IMR-90 (cell line): Measurements from ENCODE around the gene KIAA1328. TPM values are rescaled to one million over a fixed set of nuclear protein-coding genes. Genes with fewer than 3 reads are reported as not detected.

Experiments used
- ATAC-seq: fragments of 200-7000 bp; cut with Tn5 transposase; 2 replicates; pipeline ENCODE4 v1.9.1; 2020; ENCODE audit warnings: low read depth, mild to moderate bottlenecking, moderate library complexity
- BruUV-seq: library from RNA; stranded (reverse); fragments of 400-500 nt; replicated peaks from 2 replicates; lab custom pipeline; 2021; lab: Mats Ljungman, UMichigan
- CTCF ChIA-PET: fragments of 300-600 bp; formaldehyde crosslinking; extraction: SDS; loops from one replicate; lab custom pipeline; 2021; ENCODE audit warnings: antibody characterized with exemption; lab: Yijun Ruan, JAX
- POLR2A ChIA-PET: fragments of 300-600 bp; sonication (Branson Sonifier 250); formaldehyde crosslinking; loops from one replicate; lab custom pipeline; 2022; ENCODE audit warnings: antibody characterized with exemption; ENCODE audit not compliant: unreplicated experiment; lab: Charles Lee
- DNase-seq: peaks from one replicate; pipeline ENCODE4 v3.0.0; 2013
- H2AFZ ChIP-seq: replicated peaks from 2 replicates; pipeline ENCODE3; 2013; ENCODE audit warnings: low read length, mild to moderate bottlenecking; ENCODE audit not compliant: poor library complexity
- H2AK5ac ChIP-seq: 2 replicates; pipeline ENCODE4 v1.6.1; 2013; ENCODE audit warnings: low read depth, low read length, inconsistent platforms
- H2AK9ac ChIP-seq: replicated peaks from 2 replicates; pipeline ENCODE3; 2013; ENCODE audit warnings: mild to moderate bottlenecking, low read depth, low read length, moderate library complexity; ENCODE audit not compliant: poor library complexity
- H2BK120ac ChIP-seq: 2 replicates; pipeline ENCODE4 v1.6.1; 2013; ENCODE audit warnings: low read depth, low read length, inconsistent platforms
- H2BK15ac ChIP-seq: 3 replicates; pipeline ENCODE4 v1.6.1; 2013; ENCODE audit warnings: low read depth, low read length, inconsistent platforms
- H2BK20ac ChIP-seq: 2 replicates; pipeline ENCODE4 v1.6.1; 2013; ENCODE audit warnings: low read depth, mild to moderate bottlenecking, inconsistent platforms, low read length, moderate library complexity
- H2BK5ac ChIP-seq: 2 replicates; pipeline ENCODE4 v1.6.1; 2013; ENCODE audit warnings: mild to moderate bottlenecking, low read depth, low read length, inconsistent platforms; ENCODE audit not compliant: poor library complexity, severe bottlenecking
- H3K14ac ChIP-seq: replicated peaks from 2 replicates; pipeline ENCODE4 v1.6.1; 2013; ENCODE audit warnings: low read depth, low read length, inconsistent platforms
- H3K18ac ChIP-seq: 2 replicates; pipeline ENCODE4 v1.6.1; 2013; ENCODE audit warnings: low read depth, low read length, control low read depth
- H3K23ac ChIP-seq: 2 replicates; pipeline ENCODE4 v1.6.1; 2013; ENCODE audit warnings: low read depth, low read length, inconsistent platforms
- H3K27ac ChIP-seq: 2 replicates; pipeline ENCODE4 v1.5.1; 2013; ENCODE audit warnings: mild to moderate bottlenecking, control low read depth, low read length; ENCODE audit not compliant: insufficient read depth
- H3K27me3 ChIP-seq: 2 replicates; pipeline ENCODE4 v1.6.1; 2013; ENCODE audit warnings: low read length; ENCODE audit not compliant: control insufficient read depth, insufficient read depth
- H3K36me3 ChIP-seq: 2 replicates; pipeline ENCODE4 v1.6.1; 2013; ENCODE audit warnings: low read length, mixed read lengths; ENCODE audit not compliant: control insufficient read depth, insufficient read depth
- H3K4ac ChIP-seq: 2 replicates; pipeline ENCODE4 v1.6.1; 2013; ENCODE audit warnings: low read depth, low read length, inconsistent platforms
- H3K4me1 ChIP-seq: 2 replicates; pipeline ENCODE4 v1.6.1; 2013; ENCODE audit warnings: low read length, mixed read lengths; ENCODE audit not compliant: control insufficient read depth, insufficient read depth
- H3K4me2 ChIP-seq: 2 replicates; pipeline ENCODE4 v1.6.1; 2013; ENCODE audit warnings: low read depth, mild to moderate bottlenecking, control low read depth, low read length, moderate library complexity
- H3K4me3 ChIP-seq: 2 replicates; pipeline ENCODE4 v1.5.1; 2013; ENCODE audit warnings: low read depth, mild to moderate bottlenecking, control low read depth, low read length, moderate library complexity; ENCODE audit not compliant: insufficient read depth
- H3K56ac ChIP-seq: 2 replicates; pipeline ENCODE4 v1.6.1; 2013; ENCODE audit warnings: low read length, inconsistent platforms; ENCODE audit not compliant: insufficient read depth; ENCODE audit errors: extremely low read depth
- H3K79me1 ChIP-seq, 2 experiments: 2 replicates each; pipeline ENCODE4 v1.6.1; 2013; ENCODE audit warnings: low read length in 2 of 2, inconsistent platforms in 1 of 2, low read depth in 1 of 2
- H3K9ac ChIP-seq: 2 replicates; pipeline ENCODE4 v1.6.1; 2013; ENCODE audit warnings: low read depth, low read length, control low read depth
- H3K9me1 ChIP-seq: 2 replicates; pipeline ENCODE4 v1.6.1; 2013; ENCODE audit warnings: low read length, inconsistent platforms; ENCODE audit not compliant: insufficient read depth
- H3K9me3 ChIP-seq: 2 replicates; pipeline ENCODE4 v1.6.1; 2013; ENCODE audit warnings: low read length; ENCODE audit not compliant: control insufficient read depth, insufficient read depth
- H4K20me1 ChIP-seq: 2 replicates; pipeline ENCODE4 v1.6.1; 2013; ENCODE audit warnings: low read length, inconsistent platforms; ENCODE audit not compliant: insufficient read depth
- H4K5ac ChIP-seq: 2 replicates; pipeline ENCODE4 v1.6.1; 2013; ENCODE audit warnings: mild to moderate bottlenecking, low read depth, low read length, control low read depth
- H4K8ac ChIP-seq, 2 experiments: 2 replicates each; pipeline ENCODE4 v1.6.1; 2013; ENCODE audit warnings: low read depth in 2 of 2, low read length in 2 of 2, control low read depth in 1 of 2, inconsistent platforms in 1 of 2
- H4K91ac ChIP-seq: 2 replicates; pipeline ENCODE4 v1.6.1; 2013; ENCODE audit warnings: low read depth, low read length, inconsistent platforms; ENCODE audit not compliant: insufficient read depth
- BHLHE40 ChIP-seq: fragments of 150-350 bp; IDR thresholded peaks from 2 replicates; pipeline ENCODE4 v1.6.1; 2016; ENCODE audit warnings: mild to moderate bottlenecking, low read depth, low read length
- CEBPB ChIP-seq: IDR thresholded peaks from 2 replicates; pipeline ENCODE4 v1.6.1; 2012; ENCODE audit warnings: low read depth, low read length, improper control_type of control experiment
- CHD1 ChIP-seq: IDR thresholded peaks from 2 replicates; pipeline ENCODE4 v1.6.1; 2012; ENCODE audit warnings: low read depth, low read length, improper control_type of control experiment
- MAZ ChIP-seq: IDR thresholded peaks from 2 replicates; pipeline ENCODE4 v1.6.1; 2012; ENCODE audit warnings: low read depth, mild to moderate bottlenecking, low read length, improper control_type of control experiment, moderate library complexity, borderline replicate concordance
- MXI1 ChIP-seq: IDR thresholded peaks from 2 replicates; pipeline ENCODE4 v1.6.1; 2012; ENCODE audit warnings: low read depth, mild to moderate bottlenecking, low read length, moderate library complexity, borderline replicate concordance
- POLR2A ChIP-seq: IDR thresholded peaks from 2 replicates; pipeline ENCODE4 v1.6.1; 2012; ENCODE audit warnings: mild to moderate bottlenecking, low read depth, low read length
- RAD21 ChIP-seq: IDR thresholded peaks from 2 replicates; pipeline ENCODE4 v1.6.1; 2012; ENCODE audit warnings: low read length, improper control_type of control experiment
- RCOR1 ChIP-seq: IDR thresholded peaks from 2 replicates; pipeline ENCODE4 v1.6.1; 2012; ENCODE audit warnings: mild to moderate bottlenecking, low read length, improper control_type of control experiment; ENCODE audit not compliant: insufficient replicate concordance
- RFX5 ChIP-seq: IDR thresholded peaks from 2 replicates; pipeline ENCODE4 v1.8.0; 2012; ENCODE audit warnings: low read depth, mild to moderate bottlenecking, low read length, moderate library complexity
- SMC3 ChIP-seq: fragments of 150-350 bp; IDR thresholded peaks from 2 replicates; pipeline ENCODE4 v1.6.1; 2016; ENCODE audit warnings: low read depth, mild to moderate bottlenecking, antibody characterized with exemption, low read length, moderate library complexity
- WGBS, 2 experiments: methylation state at CpG; one replicate each; pipeline versions ENCODE4 v1.1.5 to v1.1.7; 2013; ENCODE audit warnings: missing lambda C conversion rate in 2 of 2; ENCODE audit not compliant: insufficient read length in 1 of 2; ENCODE audit errors: extremely low coverage in 2 of 2; 5-methylcytosine and 5-hydroxymethylcytosine counted together
- dilution Hi-C: fragments of 300-500 bp; cut with HindIII; formaldehyde crosslinking; loops from one replicate; pipeline ENCODE4 v1.14.3; 2018; ENCODE audit warnings: low sequenced_read_pairs; ENCODE audit not compliant: unreplicated experiment
- in situ Hi-C: fragments of 300-500 bp; cut with MboI; formaldehyde crosslinking; loops from 3 replicates; pipeline ENCODE4 v1.14.3; 2019; ENCODE audit warnings: low sequenced_read_pairs, inconsistent platforms, mixed read lengths
- intact Hi-C: fragments of 100-400 bp; cut with micrococcal nuclease; formaldehyde crosslinking; loops from 2 replicates; pipeline ENCODE4 v1.10.0; 2022
- polyA plus RNA-seq, 3 experiments: library from polyadenylated mRNA; depleted of rRNA; stranded (reverse); fragments of >200 nt; gene quantifications; 2 replicates each; pipeline ENCODE4 v1.2.3, GENCODE V29; 2012; ENCODE audit warnings: low replicate concordance in 1 of 3
- total RNA-seq: library from RNA; depleted of rRNA; stranded (reverse); fragments of >200 nt; gene quantifications from 2 replicates; pipeline ENCODE4 v1.2.3, GENCODE V29; 2012
- TF ChIP-seq, protein P1 (sequence below): fragments of 150-350 bp; IDR thresholded peaks from 2 replicates; pipeline ENCODE4 v1.6.1; 2016; ENCODE audit warnings: low read depth, mild to moderate bottlenecking, low read length, moderate library complexity, borderline replicate concordance

KIAA1328 gene
- total and polyA plus RNA-seq, 2 of the 4 experiments (the other 2 are of a cell fraction) = 2.4 to 7.0 TPM

DNA sequence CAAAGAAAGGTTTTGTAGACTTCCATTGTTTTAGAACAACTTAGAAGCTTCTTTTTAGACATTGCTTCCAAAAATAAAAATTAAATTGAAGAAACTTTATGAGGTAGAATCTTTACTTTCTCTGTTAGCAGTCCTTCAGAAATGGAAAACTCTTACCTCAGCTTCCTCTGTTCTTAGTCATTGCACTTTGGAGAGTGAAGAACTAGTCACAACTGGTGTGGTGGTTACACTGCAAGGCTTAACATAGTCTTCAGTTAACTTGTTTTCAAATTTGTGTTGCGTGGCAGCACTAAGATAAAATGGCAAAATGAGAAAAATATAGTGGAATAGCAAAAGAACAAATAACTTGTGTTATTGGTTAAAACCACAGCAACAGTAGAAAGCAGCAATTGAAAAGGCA lies 332.6 kb downstream of the KIAA1328 start:
- Histone ChIP-seq H2AK9ac (no peak overlapping the region), H3K18ac (no peak overlapping the region), H4K8ac (no peak overlapping the region), H3K36me3 (no peaks in the 10 kb centered on the region), H3K27me3 (no peaks in the 10 kb centered on the region), H2BK5ac (no peak overlapping the region), H3K9me1 (no peaks in the 10 kb centered on the region), H3K9me3 (no peaks in the 10 kb centered on the region), H4K20me1 (no peaks in the 10 kb centered on the region), H3K9ac (no peak overlapping the region), H3K4me1 (no peaks in the 10 kb centered on the region), H3K27ac (no peak overlapping the region), H2BK20ac (no peak overlapping the region), H2AK5ac (no peak overlapping the region), H2BK120ac (no peak overlapping the region), H3K23ac (no peak overlapping the region), H3K4ac (no peak overlapping the region), H4K5ac (no peak overlapping the region), H3K56ac (no peak overlapping the region), H2BK15ac (no peak overlapping the region), H3K4me3 (no peak overlapping the region), H3K14ac (no peak overlapping the region), H3K79me1 (no peaks in the 10 kb centered on the region), H2AFZ (no peak overlapping the region), H3K4me2 (no peak overlapping the region), H4K91ac (no peak overlapping the region)
- TF ChIP-seq RCOR1 (no peak), MAZ (no peak), MXI1 (no peak), CEBPB (no peak), BHLHE40 (no peak), POLR2A (no peak), CHD1 (no peak), RAD21 (no peak), SMC3 (no peak), RFX5 (no peak)
- TF ChIP-seq, protein P1, sequence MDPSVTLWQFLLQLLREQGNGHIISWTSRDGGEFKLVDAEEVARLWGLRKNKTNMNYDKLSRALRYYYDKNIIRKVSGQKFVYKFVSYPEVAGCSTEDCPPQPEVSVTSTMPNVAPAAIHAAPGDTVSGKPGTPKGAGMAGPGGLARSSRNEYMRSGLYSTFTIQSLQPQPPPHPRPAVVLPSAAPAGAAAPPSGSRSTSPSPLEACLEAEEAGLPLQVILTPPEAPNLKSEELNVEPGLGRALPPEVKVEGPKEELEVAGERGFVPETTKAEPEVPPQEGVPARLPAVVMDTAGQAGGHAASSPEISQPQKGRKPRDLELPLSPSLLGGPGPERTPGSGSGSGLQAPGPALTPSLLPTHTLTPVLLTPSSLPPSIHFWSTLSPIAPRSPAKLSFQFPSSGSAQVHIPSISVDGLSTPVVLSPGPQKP = no peak
- dilution Hi-C loops = no loop called here
- WGBS, 2 experiments = no CpG with 5 or more reads among the region's 1 CpG
- ATAC-seq (no peak), DNase-seq (no peak)
- intact Hi-C loops = no loop called here
- in situ Hi-C loops = no loop called here
- ChIA-PET POLR2A (no interaction called here), CTCF (interaction anchor here (0.7 kb wide), 1 partner anchor 13 kb away, joined by 3 read pairs; no protein-coding TSS in a partner anchor)
- BruUV-seq = no TSS peak
